ENCODE results near the gene RAB11FIP3.
"Not testable (repeated sequence)": the region's sequence is repeated elsewhere in the genome, so short reads cannot be mapped to it uniquely, and the experiment has no call there.

The RAB11FIP3 gene

DNA sequence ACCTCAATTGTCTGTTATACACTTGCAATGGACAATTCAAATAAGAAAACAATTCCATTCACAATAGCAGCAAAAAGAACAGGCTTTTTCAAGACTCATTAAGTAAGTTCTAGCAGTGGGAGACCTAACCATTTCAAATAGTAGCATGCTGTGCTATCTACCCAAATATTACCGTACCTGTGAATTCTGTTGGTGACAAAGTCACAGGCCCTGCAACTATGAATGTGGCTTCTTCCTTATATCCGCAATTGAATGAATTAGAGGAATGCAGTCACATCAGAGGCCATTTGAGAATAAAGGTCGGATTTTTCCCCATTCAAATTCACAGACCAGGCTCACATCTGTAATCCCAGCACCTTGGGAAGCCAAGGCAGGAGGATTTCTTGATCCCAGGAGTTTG, 29.2 kb upstream of the RAB11FIP3 start:
- DNase-seq = no peak

- no peak for DNase-seq
These were observed 28.8 kb upstream of the RAB11FIP3 start for GRCh38 chr16:396605-397004.

DNA sequence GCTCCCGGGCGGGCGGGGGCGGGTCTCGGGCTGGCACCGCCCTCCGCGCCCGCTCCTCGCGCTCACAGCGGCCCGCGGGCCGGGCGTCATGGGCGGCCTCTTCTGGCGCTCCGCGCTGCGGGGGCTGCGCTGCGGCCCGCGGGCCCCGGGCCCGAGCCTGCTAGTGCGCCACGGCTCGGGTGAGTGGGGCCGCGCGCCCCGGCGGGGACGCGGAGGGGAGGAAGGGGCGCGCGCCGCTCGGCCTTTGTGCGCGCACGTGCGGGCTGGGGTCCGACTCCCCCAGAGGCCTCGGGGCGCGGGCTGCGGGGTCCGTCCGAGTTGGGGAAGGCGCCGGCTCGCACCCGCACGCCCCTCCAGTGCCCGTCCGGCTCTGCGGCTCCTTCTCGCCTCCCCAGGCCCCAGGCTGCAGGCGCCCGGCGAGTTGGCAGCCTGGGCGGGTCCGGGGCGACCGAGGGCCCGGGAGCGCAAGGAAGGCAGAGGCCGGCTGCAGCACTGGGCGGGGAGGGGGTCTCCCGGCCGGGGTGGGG, 28.3 kb upstream of the RAB11FIP3 start, which contains the start of gene NME4:
TSS of gene NME4 (plus strand) at position 65 of the 527 bp plus-strand sequence. CDS start at position 89, 24 bp downstream.
- no peak for DNase-seq

DNA sequence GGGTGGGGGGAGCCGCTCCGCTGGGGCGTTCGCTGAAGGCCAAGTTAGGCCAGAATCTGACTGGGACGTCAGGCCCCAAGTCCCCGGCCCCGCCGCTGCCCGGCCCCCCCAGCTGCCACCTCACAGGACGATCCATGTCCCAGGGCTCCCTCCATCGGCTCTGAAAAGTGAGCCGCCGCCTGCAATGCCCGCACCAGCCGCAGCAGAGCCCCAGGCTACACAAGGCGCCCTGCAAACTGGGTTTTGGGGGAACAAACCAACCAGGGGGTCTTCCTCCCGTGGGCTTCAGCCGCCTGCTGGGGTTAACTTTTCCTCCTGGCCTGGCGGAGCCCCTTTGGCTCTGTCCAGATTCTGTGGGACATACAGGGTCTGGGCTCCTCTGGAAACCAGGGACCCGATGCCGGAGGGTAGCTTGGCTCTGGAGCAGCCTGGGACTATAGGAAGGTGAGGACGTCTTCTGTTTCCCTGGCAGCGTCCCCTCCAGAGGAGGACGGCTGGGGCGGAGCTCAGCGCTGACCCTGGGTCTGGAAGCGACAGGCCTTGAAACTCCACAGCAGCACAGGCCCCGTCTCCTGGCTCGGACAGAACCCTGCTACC, 27.6 kb upstream of the RAB11FIP3 start:
- peak; percentile 19 for DNase-seq

DNA sequence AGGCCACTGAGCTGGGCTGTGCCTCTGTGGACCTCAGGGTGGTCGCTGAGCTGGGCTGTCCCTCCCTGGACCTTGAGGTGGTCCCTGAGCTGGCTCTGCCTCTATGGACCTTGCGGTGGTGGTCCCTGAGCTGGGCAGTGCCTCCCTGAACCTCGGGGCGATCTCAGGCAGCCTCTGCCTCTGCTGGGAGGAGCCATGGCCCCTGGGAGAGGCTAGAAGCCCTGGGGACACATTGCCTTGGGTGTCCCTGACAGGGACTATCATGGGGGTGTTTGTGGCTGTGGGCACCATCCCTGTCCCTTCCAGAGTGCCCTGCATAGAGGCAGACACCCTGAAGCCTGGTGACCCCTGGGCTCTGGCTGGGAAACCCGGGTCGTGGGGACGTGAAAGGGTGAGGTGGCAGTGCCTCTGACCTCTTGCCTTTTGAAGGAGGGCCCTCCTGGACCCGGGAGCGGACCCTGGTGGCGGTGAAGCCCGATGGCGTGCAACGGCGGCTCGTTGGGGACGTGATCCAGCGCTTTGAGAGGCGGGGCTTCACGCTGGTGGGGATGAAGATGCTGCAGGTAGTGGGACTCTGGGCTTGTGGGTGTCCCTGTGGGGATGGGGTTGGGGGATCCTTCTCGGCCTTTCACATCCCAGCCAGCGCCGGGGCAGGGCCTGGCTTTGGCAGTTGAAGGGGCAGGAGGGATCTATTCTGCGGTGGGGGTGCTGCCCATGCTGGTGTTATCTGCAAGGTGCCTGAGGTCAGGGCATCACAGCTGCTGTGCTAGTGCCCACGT, 26.7 kb upstream of the RAB11FIP3 start:
- DNase-seq = no peak

DNA sequence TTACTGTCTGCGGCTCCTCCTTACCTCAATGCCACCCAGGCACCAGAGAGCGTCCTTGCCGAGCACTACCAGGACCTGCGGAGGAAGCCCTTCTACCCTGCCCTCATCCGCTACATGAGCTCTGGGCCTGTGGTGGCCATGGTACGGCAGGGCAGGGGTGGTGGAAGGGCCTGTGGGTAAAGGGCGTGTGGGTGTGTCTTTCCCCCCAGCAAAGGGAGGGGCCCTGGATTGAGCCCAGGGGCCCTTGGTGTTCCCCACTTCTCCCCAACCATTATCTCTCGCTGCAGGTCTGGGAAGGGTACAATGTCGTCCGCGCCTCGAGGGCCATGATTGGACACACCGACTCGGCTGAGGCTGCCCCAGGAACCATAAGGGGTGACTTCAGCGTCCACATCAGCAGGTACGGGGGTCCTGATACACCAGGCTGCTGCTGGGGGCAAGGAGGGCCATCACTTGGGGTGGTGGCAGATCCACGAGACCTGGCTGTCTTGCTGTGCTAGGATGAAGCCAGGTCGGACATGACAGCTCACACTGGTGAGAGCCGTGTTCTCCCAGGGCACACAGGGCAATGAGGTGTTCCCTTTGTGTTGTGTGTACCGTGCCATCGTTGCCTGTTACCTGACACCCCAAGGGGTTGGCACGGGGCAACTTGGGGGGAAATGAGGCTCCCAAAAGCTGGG, 26.0 kb upstream of the RAB11FIP3 start:
- DNase-seq = no peak

DNA sequence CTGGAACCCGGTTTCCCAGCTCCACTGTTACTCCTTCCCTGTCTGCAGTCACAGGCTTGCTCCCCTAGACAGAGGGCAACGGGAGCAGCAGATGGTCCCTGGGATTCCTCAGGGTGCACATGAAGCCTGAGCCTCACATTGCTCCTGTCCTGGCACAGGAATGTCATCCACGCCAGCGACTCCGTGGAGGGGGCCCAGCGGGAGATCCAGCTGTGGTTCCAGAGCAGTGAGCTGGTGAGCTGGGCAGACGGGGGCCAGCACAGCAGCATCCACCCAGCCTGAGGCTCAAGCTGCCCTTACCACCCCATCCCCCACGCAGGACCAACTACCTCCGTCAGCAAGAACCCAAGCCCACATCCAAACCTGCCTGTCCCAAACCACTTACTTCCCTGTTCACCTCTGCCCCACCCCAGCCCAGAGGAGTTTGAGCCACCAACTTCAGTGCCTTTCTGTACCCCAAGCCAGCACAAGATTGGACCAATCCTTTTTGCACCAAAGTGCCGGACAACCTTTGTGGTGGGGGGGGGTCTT, 25.3 kb upstream of the RAB11FIP3 start:
- no peak for DNase-seq

- DNase-seq = peak; percentile 96
These were observed 23.7 kb upstream of the RAB11FIP3 start, which contains the start of gene DECR2 for GRCh38 chr16:401468-402348. DECR2 (plus strand) TSS chr16:401885; CDS start chr16:401964, 79 bp downstream.

- DNase-seq = no peak
These were observed 20.4 kb upstream of the RAB11FIP3 start for GRCh38 chr16:404971-405486.

DNA sequence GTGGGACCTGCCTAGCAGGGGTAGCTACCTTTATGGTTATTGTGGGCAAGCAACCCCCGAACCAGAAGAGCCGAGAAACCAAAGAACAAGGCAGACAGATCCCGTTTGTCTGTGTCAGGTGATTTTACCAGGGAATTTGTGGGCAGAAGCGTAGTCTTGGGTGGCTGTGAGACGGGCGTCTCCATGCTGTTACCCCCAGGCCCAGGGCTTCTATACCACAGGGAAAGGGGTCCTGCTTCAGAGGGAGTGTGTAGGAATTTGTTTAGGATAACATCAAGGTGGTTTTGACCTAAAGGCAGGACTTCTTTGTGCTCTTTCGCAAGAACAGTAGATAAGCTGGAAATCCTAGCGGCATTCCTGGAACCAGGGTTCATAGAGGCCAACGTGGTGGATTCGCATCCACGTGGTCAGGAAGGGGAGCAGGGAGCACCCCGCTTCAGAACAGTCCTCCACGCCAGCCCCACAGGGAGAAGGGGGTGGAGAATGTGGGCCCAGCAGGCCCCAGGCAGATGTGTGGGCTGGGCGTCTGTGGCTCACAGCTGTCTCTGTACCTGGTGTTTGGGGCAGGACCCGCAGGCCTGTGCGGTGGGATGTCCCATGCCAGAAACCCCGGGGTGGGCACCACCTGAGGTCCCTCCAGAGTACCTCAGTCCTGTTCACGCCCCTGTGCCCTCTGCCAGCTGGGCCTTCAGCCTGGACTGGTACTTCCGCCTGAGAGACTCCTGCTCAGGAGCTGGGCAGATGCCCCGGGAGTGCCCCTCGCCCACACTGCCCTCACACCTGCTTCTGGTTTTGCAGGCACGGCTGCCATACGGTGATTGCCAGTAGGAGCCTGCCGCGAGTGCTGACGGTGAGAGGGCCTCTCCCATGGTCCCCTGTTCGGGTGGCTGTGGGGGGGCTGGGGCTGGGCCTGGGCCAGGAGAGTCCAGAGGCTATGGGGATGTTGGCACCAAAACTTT, 19.6 kb upstream of the RAB11FIP3 start:
- DNase-seq = no peak

- no peak for DNase-seq
These were observed 18.2 kb upstream of the RAB11FIP3 start for GRCh38 chr16:407253-407652.

DNA sequence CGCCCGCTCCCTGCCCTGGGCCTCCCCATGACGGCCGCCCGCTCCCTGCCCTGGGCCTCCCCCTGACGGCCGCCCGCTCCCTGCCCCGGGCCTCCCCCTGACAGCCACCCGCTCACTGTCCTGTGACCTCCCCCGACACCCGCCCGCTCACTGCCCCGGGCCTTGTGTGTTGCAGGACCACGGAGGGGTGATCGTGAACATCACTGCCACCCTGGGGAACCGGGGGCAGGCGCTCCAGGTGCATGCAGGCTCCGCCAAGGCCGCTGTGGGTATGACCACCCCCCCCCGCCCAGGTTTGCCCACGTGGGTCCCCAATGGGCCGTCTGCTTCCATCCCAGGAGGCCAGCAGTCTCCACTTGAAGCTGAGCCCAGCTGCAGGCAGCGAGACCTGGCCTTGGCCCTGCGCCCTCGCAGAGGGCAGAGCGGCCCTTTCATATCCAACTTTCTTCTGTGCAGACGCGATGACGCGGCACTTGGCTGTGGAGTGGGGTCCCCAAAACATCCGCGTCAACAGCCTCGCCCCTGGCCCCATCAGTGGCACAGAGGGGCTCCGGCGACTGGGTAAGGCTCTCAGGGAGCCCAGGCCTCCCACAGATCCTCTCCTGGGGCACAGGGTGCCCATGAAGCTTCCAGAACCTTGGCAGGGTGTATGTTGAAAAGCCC, 14.8 kb upstream of the RAB11FIP3 start:
- DNase-seq = no peak

GRCh38 chr16:411576-412265, 13.7 kb upstream of the RAB11FIP3 start:
- no peak for DNase-seq

- no peak for DNase-seq
These were observed 10.9 kb upstream of the RAB11FIP3 start for GRCh38 chr16:414395-415169.

DNA sequence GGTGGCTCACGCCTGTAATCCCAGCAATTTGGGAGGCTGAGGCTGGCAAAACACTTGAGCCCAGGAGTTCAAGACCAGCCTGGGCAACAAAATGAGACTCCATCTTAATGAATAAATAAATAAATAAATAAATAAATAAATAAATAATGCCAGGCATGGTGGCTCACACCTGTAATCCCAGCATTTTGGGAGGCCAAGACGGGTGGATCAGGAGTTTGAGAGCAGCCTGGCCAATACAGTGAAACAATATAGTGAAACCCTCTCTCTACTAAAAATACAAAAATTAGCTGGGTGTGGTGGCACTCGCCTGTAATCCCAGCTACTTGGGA, 10.3 kb upstream of the RAB11FIP3 start:
- not testable (repeated sequence) for DNase-seq

- DNase-seq = not testable (repeated sequence)
These were observed 3.3 kb upstream of the RAB11FIP3 start for GRCh38 chr16:422179-422578.

DNA sequence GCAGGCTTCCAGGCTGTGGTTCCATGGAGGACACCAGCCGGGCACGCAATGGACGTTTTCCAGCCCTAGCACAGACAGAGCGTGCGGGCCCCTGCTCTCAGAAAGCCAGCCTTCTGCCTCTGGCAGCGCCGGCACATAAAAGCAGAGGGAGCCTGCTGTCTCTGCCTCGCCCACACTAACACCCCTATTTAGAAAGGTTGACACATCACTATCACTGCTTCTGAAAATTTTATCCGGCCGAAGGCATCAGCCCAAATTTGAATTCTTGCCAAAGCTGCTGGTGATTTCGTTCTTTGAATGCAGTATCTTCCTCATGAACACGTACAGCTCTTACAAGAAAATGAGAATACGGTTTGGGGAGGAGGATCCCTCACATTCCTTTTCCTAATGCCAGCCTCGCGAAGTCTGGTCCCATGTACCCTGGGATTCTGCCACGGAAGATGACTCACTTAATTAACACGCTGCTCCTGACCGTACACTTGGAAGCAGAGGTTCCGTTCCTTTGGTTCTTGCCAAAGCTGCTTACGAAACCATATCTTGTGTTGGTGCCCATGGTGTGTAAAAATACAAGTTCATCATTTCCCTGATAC, 1.3 kb upstream of the RAB11FIP3 start:
- no peak for DNase-seq

DNA sequence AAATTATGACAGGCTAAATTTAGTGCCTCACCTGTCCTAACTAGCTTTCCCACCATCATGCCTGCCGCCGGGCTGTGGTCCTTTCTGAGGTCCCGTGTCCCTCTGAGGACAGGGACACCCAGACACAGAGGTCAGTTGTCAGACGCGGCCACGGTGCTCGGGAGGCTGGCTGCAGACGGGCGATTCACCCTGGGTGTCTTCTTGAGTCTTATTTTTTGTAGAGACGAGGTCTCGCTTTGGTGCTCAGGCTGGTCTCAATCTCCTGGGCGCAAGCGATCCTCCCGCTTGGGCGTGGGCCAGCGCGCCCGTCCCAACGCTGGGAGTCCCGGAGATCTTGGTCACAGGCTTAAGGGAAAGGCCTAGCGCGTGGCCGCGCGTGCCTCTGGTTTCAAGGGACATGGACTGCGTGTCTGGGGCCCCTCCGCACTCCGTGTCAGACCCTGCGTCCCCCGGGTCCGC, 797 bp upstream of the RAB11FIP3 start:
- no peak for DNase-seq

All from CD4-positive, alpha-beta T cell treated with Interleukin-17A for 1 hour (primary cell).